Right cardiac atrium (tissue), 5 donors: Measurements from ENCODE around the gene MMP15. TPM values are rescaled to one million over a fixed set of nuclear protein-coding genes. Genes with fewer than 3 reads are reported as not detected.
A peak's percentile ranks its signal among the peaks of the same experiment; 100 is the strongest.

ENCODE experiments used
- ATAC-seq, 2 donors: fragments of 200-7000 bp; cut with Tn5 transposase; one replicate each; pipeline versions ENCODE4 v1.8.0 to v1.9.1; 2020; ENCODE audit warnings: moderate library complexity in 2 of 2, mild to moderate bottlenecking in 1 of 2
- DNase-seq, 3 donors: peaks; one replicate each; pipeline ENCODE4 v3.0.0-alpha.2; 2020
- H3K27ac ChIP-seq: one replicate; pipeline ENCODE4 v1.5.1; 2013; ENCODE audit warnings: mild to moderate bottlenecking, low read length, control low read depth, moderate library complexity
- H3K27me3 ChIP-seq: one replicate; pipeline ENCODE4 v1.6.1; 2013; ENCODE audit not compliant: control insufficient read depth, insufficient read depth
- H3K4me1 ChIP-seq: one replicate; pipeline ENCODE4 v1.6.1; 2013; ENCODE audit warnings: low read length; ENCODE audit not compliant: control insufficient read depth, insufficient read depth
- H3K4me3 ChIP-seq: one replicate; pipeline ENCODE4 v1.5.1; 2013; ENCODE audit warnings: low read length, control low read depth
- H3K9me3 ChIP-seq: one replicate; pipeline ENCODE4 v1.6.1; 2013; ENCODE audit warnings: low read length; ENCODE audit not compliant: control insufficient read depth
- WGBS: extraction: QIAGEN DNeasy Blood & Tissue Kit; methylation state at CpG from one replicate; pipeline ENCODE4 v1.1.7; 2013; 5-methylcytosine and 5-hydroxymethylcytosine counted together
- intact Hi-C, 4 donors: fragments of 100-400 bp; cut with DNase I; formaldehyde crosslinking; loops; one replicate each; pipeline versions ENCODE4 v1.11.0 to v1.14.0; 2022 to 2023
- polyA plus RNA-seq: library from polyadenylated mRNA; stranded (reverse); fragments of 200-250 nt; gene quantifications from one replicate; pipeline ENCODE4 v1.2.3, GENCODE V29; 2013
- total RNA-seq, 4 donors: library from RNA; stranded (reverse); fragmentation: NEBNext Ultra II Directional; extraction: Animal tissue kit (Norgen Biotek cat#: 25700); gene quantifications; one replicate each; pipeline ENCODE4 v1.2.1, GENCODE V29; 2021
- donor health status: healthy with polysubstance abuse.
- donor health status: DM: no; HTN: yes; CAD: no.
- donor health status: DM: no; HTN: no; CAD: no.
- donor health status: DM: no; HTN: yes; CAD: no; lungs with severe emphysema.
- donor health status: DM: yes; HTN: yes; CAD: no.

The MMP15 gene
- total and polyA plus RNA-seq, 5 donors: 41.2 to 72.6 (median 61.0) TPM

GRCh38 chr16:57996406-57997175, 29.0 kb upstream of the MMP15 start:
- no peak for DNase-seq
- Histone ChIP-seq H3K27ac (no peak overlapping the region), H3K4me1 (no peaks in the 10 kb centered on the region), H3K4me3 (no peak overlapping the region), H3K27me3 (no peaks in the 10 kb centered on the region), H3K9me3 (no peaks in the 10 kb centered on the region)
- WGBS: 96% methylated on average over 62 of the region's 62 CpGs
- ATAC-seq: no peak
- intact Hi-C loops: loop anchor here in 2 of 4 donors (10.0 kb wide), 2 partner anchors 242 to 342 kb away; no protein-coding TSS in a partner anchor

GRCh38 chr16:57997176-57997527, 28.4 kb upstream of the MMP15 start:
- intact Hi-C loops: loop anchor here in 2 of 4 donors (10.0 kb wide), 2 partner anchors 242 to 342 kb away; no protein-coding TSS in a partner anchor
- DNase-seq: no peak
- Histone ChIP-seq H3K4me1 (no peaks in the 10 kb centered on the region), H3K27me3 (no peaks in the 10 kb centered on the region), H3K27ac (no peak overlapping the region), H3K9me3 (no peaks in the 10 kb centered on the region), H3K4me3 (no peak overlapping the region)
- 97% methylated on average over 35 of the region's 35 CpGs for WGBS
- no peak for ATAC-seq

GRCh38 chr16:57997528-57998265, 27.9 kb upstream of the MMP15 start:
- H3K4me1 ChIP-seq: no peaks in the 10 kb centered on the region
- 95% methylated on average over 36 of the region's 36 CpGs for WGBS
- no peak overlapping the region for H3K4me3 ChIP-seq
- no peaks in the 10 kb centered on the region for H3K9me3 ChIP-seq
- DNase-seq: no peak
- intact Hi-C loops: loop anchor here in 2 of 4 donors (10.0 kb wide), 2 partner anchors 243 to 343 kb away; no protein-coding TSS in a partner anchor
- no peak for ATAC-seq
- H3K27ac ChIP-seq: no peak overlapping the region
- H3K27me3 ChIP-seq: no peaks in the 10 kb centered on the region

GRCh38 chr16:57998486-57998885, 27.1 kb upstream of the MMP15 start:
- intact Hi-C loops: loop anchor here in 2 of 4 donors (10.0 kb wide), 2 partner anchors 244 to 344 kb away; no protein-coding TSS in a partner anchor
- DNase-seq (peak in 2 of 3 donors; percentile 71 to 72), ATAC-seq (no peak)
- H3K27me3 ChIP-seq: no peaks in the 10 kb centered on the region
- H3K4me1 ChIP-seq: no peaks in the 10 kb centered on the region
- no peak overlapping the region for H3K4me3 ChIP-seq
- 69% methylated on average over 8 of the region's 8 CpGs for WGBS
- no peak overlapping the region for H3K27ac ChIP-seq
- H3K9me3 ChIP-seq: no peaks in the 10 kb centered on the region

- Histone ChIP-seq H3K27ac (no peak overlapping the region), H3K4me3 (no peak overlapping the region), H3K9me3 (no peaks in the 10 kb centered on the region), H3K4me1 (no peaks in the 10 kb centered on the region), H3K27me3 (no peaks in the 10 kb centered on the region)
- DNase-seq (no peak), ATAC-seq (no peak)
- intact Hi-C loops: loop anchor here in 2 of 4 donors (10.0 kb wide), 2 partner anchors 244 to 344 kb away; no protein-coding TSS in a partner anchor
- 83% methylated on average over 3 of the region's 3 CpGs for WGBS
Observed at GRCh38 chr16:57998992-57999365, 26.6 kb upstream of the MMP15 start.

GRCh38 chr16:57999366-57999970, 26.1 kb upstream of the MMP15 start:
- intact Hi-C loops: loop anchor here in 2 of 4 donors (10.0 kb wide), 2 partner anchors 245 to 345 kb away; no protein-coding TSS in a partner anchor
- no peak for ATAC-seq
- WGBS: 10% methylated on average over 6 of the region's 6 CpGs
- no peaks in the 10 kb centered on the region for H3K27me3 ChIP-seq
- H3K9me3 ChIP-seq: no peaks in the 10 kb centered on the region
- no peaks in the 10 kb centered on the region for H3K4me1 ChIP-seq
- H3K27ac ChIP-seq: peak overlapping the region; percentile 6
- H3K4me3 ChIP-seq: peak overlapping the region; percentile 94
- DNase-seq: no peak

- peak within 1 kb of the TSS; percentile 88 for H3K27ac ChIP-seq
- DNase-seq (peak in 2 of 3 donors; percentile 62 to 63), ATAC-seq (peak in 1 of 2 donors; percentile 0)
- no peaks in the 10 kb centered on the region for H3K4me1 ChIP-seq
- H3K9me3 ChIP-seq: no peaks in the 10 kb centered on the region
- H3K27me3 ChIP-seq: no peaks in the 10 kb centered on the region
- peak within 1 kb of the TSS; percentile 94 for H3K4me3 ChIP-seq
- intact Hi-C loops: loop anchor here (2.0 to 10.0 kb wide), 6 partner anchors 98 to 425 kb away; no protein-coding TSS in a partner anchor
- under 1% methylated on average over 95 of the region's 95 CpGs for WGBS
Observed at GRCh38 chr16:57999971-58000705, 25.4 kb upstream of the MMP15 start, which contains the start of gene ZNF319. Gene ZNF319 (minus strand): TSS chr16:58000672. CDS start chr16:57998265, 2,407 bp downstream.

- Histone ChIP-seq H3K27me3 (no peaks in the 10 kb centered on the region), H3K27ac (peak within 1 kb of the TSS; percentile 88), H3K4me1 (no peaks in the 10 kb centered on the region), H3K4me3 (peak within 1 kb of the TSS; percentile 94), H3K9me3 (no peaks in the 10 kb centered on the region)
- under 1% methylated on average over 81 of the region's 81 CpGs for WGBS
- DNase-seq (peak; percentile 90 to 96 (median 95)), ATAC-seq (peak; percentile 95)
- intact Hi-C loops: loop anchor here in 3 of 4 donors (2.0 to 10.0 kb wide), 5 partner anchors 99 to 426 kb away; no protein-coding TSS in a partner anchor
Observed at GRCh38 chr16:58000706-58001676, 24.6 kb upstream of the MMP15 start, which contains the start of gene USB1. Gene USB1 (plus strand): TSS chr16:58001407. CDS start chr16:58001484, 77 bp downstream.

GRCh38 chr16:58001781-58002415, 23.7 kb upstream of the MMP15 start:
- DNase-seq (no peak), ATAC-seq (no peak)
- 35% methylated on average over 10 of the region's 10 CpGs for WGBS
- Histone ChIP-seq H3K27me3 (no peaks in the 10 kb centered on the region), H3K4me1 (no peaks in the 10 kb centered on the region), H3K4me3 (peak overlapping the region; percentile 94), H3K27ac (no peak overlapping the region), H3K9me3 (no peaks in the 10 kb centered on the region)
- intact Hi-C loops: loop anchor here in 3 of 4 donors (2.0 to 10.0 kb wide), 5 partner anchors 100 to 427 kb away; no protein-coding TSS in a partner anchor
